Stimulated activated CD4-positive, alpha-beta T cell treated with anti-CD3 and anti-CD28 coated beads, TNF-alpha, amount 100 ng/mL, for 24 hours (primary cell): ENCODE results near the gene KRT25.

Experiments used
- DNase-seq, 3 experiments: peaks; one replicate each; pipeline ENCODE4 v3.0.0-alpha.2; 2020; ENCODE audit warnings: low read depth in 3 of 3

Gene KRT25

DNA sequence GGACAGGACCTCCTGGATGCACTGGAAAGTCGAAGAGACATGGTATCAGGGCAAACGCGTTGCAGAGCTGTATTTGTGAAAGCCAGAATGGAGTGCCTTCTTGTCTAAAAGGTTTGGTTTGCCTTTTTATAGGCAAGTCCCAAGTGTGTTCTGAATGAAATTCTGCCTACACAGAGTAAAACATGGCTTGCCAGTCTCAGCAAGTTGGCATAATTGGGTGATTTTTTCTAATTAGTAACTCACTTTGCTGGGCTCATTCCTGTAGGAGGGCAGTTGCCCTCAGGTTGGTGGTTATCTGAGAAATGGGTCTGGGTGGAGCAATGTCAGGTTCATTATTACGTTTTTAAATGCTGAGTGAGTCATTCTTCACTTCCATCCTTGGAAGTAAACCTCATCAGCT is at the start of gene KRT25:
TSS of gene KRT25 (minus strand) at position 101 of the 400 bp plus-strand sequence. CDS start at position 41, 60 bp downstream.
- DNase-seq, result no peak

DNA sequence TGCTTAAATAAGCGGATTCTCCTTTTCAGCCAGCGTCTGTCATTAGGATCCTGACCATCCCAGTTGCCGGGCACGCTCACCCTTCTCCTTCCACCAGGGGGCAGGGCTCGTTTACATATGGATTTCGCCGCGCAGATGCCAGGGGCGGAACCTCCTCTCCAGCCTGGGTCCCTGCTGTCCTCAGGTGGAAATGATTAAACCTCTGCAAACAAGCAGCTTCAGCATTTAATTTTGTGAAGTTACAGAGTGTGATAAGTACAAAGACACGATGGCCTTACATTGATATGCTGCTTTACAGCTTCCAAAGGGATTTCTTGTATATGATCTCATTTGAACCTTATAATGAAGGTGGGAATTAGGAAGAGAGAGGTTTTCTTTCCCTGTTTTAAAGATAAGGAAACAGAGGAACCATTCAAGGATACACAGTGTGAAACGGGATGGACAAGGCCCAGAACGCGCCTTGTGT is 48.5 kb upstream of the KRT25 start:
- DNase-seq, result peak; percentile 59 to 77 (median 68)

DNA sequence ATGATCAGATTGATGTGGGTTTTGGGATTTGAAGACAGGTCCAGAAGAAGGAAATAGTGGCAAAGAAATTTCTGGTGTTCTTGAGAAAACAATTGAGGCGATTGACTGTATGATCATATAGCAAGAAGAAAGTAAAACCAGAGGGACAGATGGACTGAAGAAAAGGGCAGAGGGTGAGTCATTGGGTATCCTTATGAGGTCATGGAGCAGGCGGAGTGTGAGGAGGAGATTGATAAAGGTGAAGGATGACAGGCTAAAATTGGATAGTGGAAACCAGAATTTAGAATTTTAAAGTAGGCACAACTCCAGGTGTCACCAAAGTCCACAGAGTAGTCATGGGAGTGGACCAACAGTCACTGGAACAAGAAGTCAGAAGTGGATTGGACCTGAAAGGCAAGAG is 46.0 kb upstream of the KRT25 start:
- DNase-seq, result no peak

DNA sequence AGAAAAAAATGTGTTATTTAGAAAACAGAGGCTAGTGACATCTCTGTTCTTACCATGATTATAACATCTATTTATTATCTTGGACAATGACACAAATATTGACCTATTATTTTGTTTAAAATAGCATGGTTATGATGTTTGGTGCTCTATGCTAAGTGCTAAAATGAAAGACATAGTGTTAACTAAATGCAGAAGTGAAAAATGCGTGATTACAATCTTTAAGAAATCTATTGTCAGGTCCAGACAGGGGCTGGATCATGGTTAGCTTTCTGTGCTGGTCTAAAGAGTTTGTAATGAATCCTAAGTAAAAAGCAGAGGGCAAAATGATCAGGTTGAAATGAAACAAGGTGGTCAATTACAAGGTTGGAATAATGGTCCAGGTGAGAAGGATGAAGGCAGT is 45.2 kb upstream of the KRT25 start:
- DNase-seq, result no peak

- DNase-seq, result no peak
These were observed 44.7 kb upstream of the KRT25 start, which contains the start of gene KRT28 for GRCh38 chr17:40799859-40800258. TSS of gene KRT28 (minus strand) at chr17:40799959. CDS start at chr17:40799893, 66 bp downstream.

DNA sequence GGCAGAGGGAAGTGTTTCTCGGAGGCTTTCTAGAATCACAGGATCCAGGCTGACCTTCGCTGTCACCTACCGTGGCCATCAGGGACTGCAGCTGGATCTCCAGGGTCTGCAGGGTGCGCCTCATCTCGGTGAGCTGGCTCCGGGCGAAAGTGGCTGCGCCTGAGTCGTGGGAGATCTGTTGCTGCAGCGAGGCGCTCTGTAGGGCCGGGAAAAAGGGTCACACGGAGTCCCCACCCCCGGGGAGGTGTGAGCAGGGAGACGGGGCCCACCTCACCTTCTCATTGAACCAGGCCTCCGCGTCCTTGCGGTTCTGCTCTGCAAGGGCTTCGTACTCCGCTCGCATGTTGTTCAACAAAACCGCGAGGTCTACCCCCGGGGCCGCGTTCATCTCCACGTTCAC is 41.7 kb upstream of the KRT25 start:
- no peak for DNase-seq

DNA sequence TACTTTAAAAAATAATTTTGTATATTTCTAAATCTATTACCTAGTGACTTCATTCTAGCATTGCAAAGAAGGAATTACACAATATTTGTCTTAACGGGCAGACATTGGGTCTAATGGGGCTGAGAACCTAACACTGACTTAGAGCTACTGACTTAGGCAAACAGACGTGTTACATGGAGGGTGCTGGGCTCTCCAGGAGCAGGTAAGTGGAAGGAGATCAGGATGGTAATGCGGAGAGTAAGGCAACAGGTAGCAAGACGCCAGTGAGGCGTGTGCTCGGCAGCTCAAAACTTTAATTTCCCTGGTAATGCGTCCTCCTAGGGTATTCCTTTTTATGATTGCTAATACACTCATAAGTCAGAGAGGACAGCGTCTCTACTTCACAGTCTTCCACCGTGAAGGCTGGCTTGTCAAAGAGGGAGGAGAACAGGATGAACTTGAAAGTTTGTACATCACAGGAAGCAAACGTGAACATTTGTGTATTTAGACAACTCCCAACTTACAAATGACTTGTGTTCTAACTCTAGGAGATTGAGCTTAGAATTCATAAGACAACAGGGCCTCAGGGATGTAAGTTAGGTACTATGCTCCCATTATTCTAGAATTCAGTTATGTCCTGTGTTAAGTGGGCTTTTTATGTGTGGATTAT is 40.0 kb upstream of the KRT25 start:
- no peak for DNase-seq

- no peak for DNase-seq
These were observed 39.3 kb upstream of the KRT25 start for GRCh38 chr17:40794466-40794865.

- DNase-seq, result no peak
These were observed 38.7 kb upstream of the KRT25 start for GRCh38 chr17:40793832-40794231.

DNA sequence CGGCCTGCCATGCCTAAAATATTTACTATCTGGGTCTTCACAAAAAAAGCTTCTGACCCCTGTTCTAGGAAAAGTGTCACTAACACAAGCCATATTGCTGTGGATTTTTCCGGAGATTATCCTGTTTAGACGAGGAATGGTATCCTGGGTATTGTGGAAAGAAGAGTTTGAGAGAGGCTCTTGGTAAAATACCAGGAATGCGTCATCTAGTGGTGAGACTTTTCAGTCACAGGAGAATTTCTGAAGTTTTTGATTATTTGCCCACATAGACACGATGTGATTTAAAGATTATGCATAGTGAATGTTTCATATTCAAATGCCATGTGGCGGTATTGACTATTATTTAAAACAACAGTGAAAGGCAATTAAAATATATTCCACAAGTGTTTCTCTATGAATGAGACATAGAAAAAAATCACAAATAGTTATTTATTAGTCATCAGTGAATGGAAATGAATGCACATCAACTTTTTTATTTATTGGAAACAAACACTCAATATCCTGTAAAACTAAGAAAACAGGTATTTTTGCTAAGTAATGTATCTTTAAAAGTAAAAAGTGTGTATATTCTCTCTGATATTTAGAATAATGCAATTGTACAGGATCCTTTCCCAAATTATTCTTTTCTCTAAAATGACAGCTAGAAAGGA is 36.8 kb upstream of the KRT25 start:
- DNase-seq, result no peak

- no peak for DNase-seq
These were observed 36.0 kb upstream of the KRT25 start for GRCh38 chr17:40791111-40791510.

- DNase-seq, result no peak
These were observed 27.3 kb upstream of the KRT25 start, which contains the start of gene KRT27 for GRCh38 chr17:40782450-40782849. TSS of gene KRT27 (minus strand) at chr17:40782550. CDS start at chr17:40782493, 57 bp downstream.

DNA sequence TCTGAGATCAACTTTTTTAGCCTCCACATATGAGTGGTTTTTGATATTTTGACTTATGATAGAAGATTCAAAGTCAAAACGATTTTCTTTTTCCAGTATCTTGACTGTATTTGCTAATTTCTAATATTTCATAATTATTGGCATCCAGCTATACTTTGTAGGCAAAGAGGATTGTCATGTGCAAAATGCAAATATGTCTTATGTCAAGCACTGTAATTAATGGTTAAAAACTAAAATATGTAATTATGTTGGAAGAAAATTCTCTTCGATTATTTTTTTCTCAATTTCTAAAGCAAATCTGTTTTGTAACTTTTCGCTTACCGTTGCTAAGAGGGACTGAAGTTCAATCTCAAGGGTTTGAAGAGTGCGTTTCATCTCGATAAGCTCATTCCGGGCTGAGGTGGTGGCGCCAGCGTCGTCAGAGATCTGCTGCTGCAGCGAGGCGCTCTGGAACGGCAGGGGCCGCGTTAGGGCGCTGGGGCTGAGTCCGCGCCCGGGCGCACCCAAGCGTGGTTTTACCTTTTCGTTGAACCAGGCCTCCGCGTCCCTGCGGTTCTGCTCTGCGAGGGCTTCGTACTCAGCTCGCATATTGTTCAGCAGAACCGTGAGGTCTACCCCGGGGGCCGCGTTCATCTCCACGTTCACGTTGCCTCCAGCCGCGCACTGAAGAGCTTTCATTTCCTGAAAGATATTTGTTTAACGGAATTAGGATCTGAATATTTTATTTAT is 24.2 kb upstream of the KRT25 start:
- DNase-seq, result peak in 1 of 3 experiments; percentile 14

DNA sequence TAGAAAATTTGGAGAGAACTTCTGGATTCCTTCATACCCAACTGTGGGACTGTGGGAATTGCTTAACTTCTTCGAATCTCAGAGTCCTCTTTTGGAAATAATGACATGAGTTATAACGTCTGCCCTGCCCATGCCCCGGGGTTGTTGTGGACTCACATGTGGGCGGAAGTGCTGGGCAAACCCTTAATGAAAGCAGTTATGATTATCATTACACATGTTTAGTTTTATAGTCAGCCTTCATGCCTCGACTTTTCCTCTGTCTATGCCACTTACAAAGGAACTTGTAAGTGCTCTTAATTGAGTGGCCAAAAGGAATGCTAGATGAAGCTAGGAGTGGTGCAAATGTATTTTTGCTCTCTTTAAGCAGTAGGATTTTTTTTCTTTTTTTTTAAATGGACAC is 23.3 kb upstream of the KRT25 start:
- no peak for DNase-seq

- DNase-seq, result no peak
These were observed 22.8 kb upstream of the KRT25 start for GRCh38 chr17:40777971-40778370.

DNA sequence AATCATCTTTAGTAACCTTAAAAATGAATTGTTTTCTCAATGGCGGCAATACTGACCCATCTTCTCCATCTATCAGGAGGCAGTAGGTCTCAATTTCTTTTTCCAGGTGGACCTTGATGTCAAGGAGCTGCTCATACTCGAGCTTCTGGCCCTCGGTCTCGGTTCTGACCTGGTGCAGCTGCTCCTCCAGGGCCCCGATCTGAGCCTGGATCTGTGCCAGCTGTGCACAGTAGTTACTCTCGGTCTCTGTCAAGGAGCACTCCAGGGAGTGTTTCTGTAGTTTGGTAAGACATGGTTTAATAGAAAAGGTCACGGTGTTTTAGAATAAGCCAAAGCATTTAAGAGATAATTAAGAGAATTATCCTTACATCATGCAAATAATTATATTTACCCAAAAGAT is 22.3 kb upstream of the KRT25 start:
- no peak for DNase-seq

- DNase-seq, result no peak
These were observed 20.8 kb upstream of the KRT25 start for GRCh38 chr17:40775945-40776344.

- no peak for DNase-seq
These were observed 17.0 kb upstream of the KRT25 start, which contains the start of gene KRT26 for GRCh38 chr17:40772101-40772500. TSS of gene KRT26 (minus strand) at chr17:40772201. CDS start at chr17:40772113, 88 bp downstream.

- DNase-seq, result no peak
These were observed 10.5 kb upstream of the KRT25 start for GRCh38 chr17:40765657-40766056.

- no peak for DNase-seq
These were observed 8.6 kb upstream of the KRT25 start for GRCh38 chr17:40763752-40764151.

DNA sequence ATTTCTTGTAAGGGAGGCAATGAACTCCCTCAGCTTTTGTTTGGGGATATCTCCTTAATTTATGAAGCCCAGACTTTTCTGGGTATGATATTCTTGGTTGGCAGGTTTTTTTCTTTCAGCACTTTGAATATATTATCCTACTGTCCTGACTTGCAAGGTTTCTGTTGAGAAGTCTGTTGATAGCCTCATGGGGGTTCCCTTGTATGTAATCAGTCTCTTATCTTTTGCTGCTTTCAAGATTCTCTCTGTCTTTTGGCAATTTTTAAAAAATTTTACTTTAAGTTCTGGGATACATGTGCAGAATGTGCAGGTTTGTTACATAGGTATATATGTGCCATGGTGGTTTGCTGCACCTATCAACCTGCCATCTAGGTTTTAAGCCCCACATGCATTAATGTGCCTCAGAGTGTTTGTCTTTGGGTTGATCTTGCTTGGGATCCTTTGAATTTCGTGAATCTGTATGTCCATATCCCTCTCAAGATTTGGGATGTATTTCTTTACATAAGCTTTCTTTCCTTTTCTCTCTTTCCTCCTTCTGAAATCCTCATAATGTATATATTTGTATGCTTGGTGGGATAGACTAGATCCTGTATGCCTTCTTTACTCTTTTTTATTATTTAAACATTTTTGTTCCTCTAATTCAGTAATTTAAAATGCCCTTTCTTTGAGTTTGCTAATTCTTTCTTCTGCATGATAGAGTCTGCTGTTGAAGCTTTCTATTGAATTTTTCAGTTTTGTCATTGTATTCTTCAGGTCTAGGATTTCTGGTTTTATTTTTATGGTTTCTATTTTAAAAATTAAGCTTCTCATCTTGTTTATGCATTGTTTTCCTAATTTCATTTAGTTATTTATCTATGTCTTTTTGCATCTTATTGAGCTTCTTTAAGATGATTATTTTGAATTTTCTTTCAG is 5.2 kb upstream of the KRT25 start:
- no peak for DNase-seq
